Pons (tissue), 1 donor: Measurements from ENCODE around the gene TAF5L.
A peak's percentile ranks its signal among the peaks of the same experiment; 100 is the strongest.

Source experiments
- DNase-seq: peaks from one replicate; pipeline ENCODE4 v3.0.0-alpha.2; 2016; ENCODE audit warnings: low spot score

The TAF5L gene

GRCh38 chr1:229625915-229626831 is at the start of gene TAF5L, which contains the start of gene URB2:
TAF5L (minus strand) TSS chr1:229626122; CDS start chr1:229614482, 11,640 bp downstream.
URB2 (plus strand) TSS chr1:229626247; CDS start chr1:229627634, 1,387 bp downstream.
- peak; percentile 83 for DNase-seq

- DNase-seq, result no peak
These were observed 49.5 kb upstream of the TAF5L start for GRCh38 chr1:229675396-229675795.

- DNase-seq, result no peak
These were observed 48.1 kb upstream of the TAF5L start for GRCh38 chr1:229674042-229674441.

- no peak for DNase-seq
These were observed 46.3 kb upstream of the TAF5L start for GRCh38 chr1:229672246-229672645.

GRCh38 chr1:229671310-229671709 is 45.4 kb upstream of the TAF5L start:
- no peak for DNase-seq

GRCh38 chr1:229669333-229669732 is 43.4 kb upstream of the TAF5L start:
- DNase-seq, result no peak

GRCh38 chr1:229666585-229666984 is 40.7 kb upstream of the TAF5L start:
- no peak for DNase-seq

GRCh38 chr1:229665912-229666558 is 40.1 kb upstream of the TAF5L start:
- DNase-seq, result peak; percentile 81

- DNase-seq, result peak; percentile 80
These were observed 38.3 kb upstream of the TAF5L start for GRCh38 chr1:229664133-229664689.

- no peak for DNase-seq
These were observed 36.0 kb upstream of the TAF5L start for GRCh38 chr1:229661897-229662296.

GRCh38 chr1:229661022-229661877 is 35.3 kb upstream of the TAF5L start:
- peak; percentile 84 for DNase-seq

GRCh38 chr1:229657993-229658755 is 32.3 kb upstream of the TAF5L start:
- no peak for DNase-seq

- no peak for DNase-seq
These were observed 29.9 kb upstream of the TAF5L start for GRCh38 chr1:229655781-229656180.

GRCh38 chr1:229653420-229653819 is 27.5 kb upstream of the TAF5L start:
- DNase-seq, result no peak

GRCh38 chr1:229651546-229651945 is 25.6 kb upstream of the TAF5L start:
- no peak for DNase-seq

GRCh38 chr1:229650045-229650444 is 24.1 kb upstream of the TAF5L start:
- no peak for DNase-seq

GRCh38 chr1:229648406-229648805 is 22.5 kb upstream of the TAF5L start:
- no peak for DNase-seq

GRCh38 chr1:229645324-229645993 is 19.5 kb upstream of the TAF5L start:
- DNase-seq, result no peak

- DNase-seq, result peak; percentile 26
These were observed 18.2 kb upstream of the TAF5L start for GRCh38 chr1:229643996-229644745.

GRCh38 chr1:229642970-229643369 is 17.0 kb upstream of the TAF5L start:
- no peak for DNase-seq
